ENCODE measurements around the gene PTPRT. TPM values are rescaled to one million over a fixed set of nuclear protein-coding genes. Genes with fewer than 3 reads are reported as not detected.

PTPRT gene
- total RNA-seq, 1 experiment from 2014 or later: not detected

DNA sequence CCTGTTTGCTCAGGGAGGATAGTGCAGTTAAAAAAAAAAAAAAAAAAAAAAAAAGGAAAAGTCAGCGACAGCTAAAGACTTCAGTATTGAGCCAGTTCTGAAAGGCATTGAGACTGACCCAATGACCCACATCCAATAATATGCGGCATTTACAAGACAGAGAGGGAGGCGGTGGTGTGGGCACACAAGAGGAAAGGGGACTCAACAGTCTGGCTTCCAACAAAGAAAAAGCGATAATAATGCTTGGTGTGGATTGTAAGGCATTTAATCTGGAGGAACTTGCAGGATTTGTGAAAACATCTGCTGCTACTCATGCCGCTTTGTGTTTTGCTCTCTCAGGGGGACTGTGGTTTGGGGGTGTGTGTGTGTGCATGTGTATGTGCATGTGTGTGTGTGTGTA is 787.3 kb downstream of the PTPRT start:
- DNase-seq (ENCODE audit: low read depth, low spot score): no peak
- intact Hi-C loops (cut with micrococcal nuclease; ENCODE audit: unreplicated experiment) (no loop called here), in situ Hi-C loops (cut with HindIII; ENCODE audit: low pct_unique_long_range_greater_than_20kb, low sequenced_read_pairs) (no loop called here)
- Histone ChIP-seq H3K36me3 (ENCODE audit: control insufficient read depth, insufficient read depth, low read length) (no peaks in the 10 kb centered on the region), H3K4me3 (ENCODE audit: low read depth in 2 of 2, low read length in 2 of 2) (no peak overlapping the region), H3K27me3 (ENCODE audit: control insufficient read depth, insufficient read depth, low read length) (no peaks in the 10 kb centered on the region; the same call in 1 of the 2 replicates), H3K4me1 (ENCODE audit: control insufficient read depth, insufficient read depth, low read length) (no peaks in the 10 kb centered on the region), H3K9me3 (ENCODE audit: control insufficient read depth, insufficient read depth, low read depth, low read length) (no peaks in the 10 kb centered on the region), H3K27ac (ENCODE audit: low read length) (no peak overlapping the region)
- ATAC-seq: no peak
- TF ChIP-seq POLR2AphosphoS5 (IDR thresholded peaks at IDR 0.05; ENCODE audit: low read depth, low read length): no peak
- TF ChIP-seq, protein P1, sequence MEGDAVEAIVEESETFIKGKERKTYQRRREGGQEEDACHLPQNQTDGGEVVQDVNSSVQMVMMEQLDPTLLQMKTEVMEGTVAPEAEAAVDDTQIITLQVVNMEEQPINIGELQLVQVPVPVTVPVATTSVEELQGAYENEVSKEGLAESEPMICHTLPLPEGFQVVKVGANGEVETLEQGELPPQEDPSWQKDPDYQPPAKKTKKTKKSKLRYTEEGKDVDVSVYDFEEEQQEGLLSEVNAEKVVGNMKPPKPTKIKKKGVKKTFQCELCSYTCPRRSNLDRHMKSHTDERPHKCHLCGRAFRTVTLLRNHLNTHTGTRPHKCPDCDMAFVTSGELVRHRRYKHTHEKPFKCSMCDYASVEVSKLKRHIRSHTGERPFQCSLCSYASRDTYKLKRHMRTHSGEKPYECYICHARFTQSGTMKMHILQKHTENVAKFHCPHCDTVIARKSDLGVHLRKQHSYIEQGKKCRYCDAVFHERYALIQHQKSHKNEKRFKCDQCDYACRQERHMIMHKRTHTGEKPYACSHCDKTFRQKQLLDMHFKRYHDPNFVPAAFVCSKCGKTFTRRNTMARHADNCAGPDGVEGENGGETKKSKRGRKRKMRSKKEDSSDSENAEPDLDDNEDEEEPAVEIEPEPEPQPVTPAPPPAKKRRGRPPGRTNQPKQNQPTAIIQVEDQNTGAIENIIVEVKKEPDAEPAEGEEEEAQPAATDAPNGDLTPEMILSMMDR (IDR thresholded peaks at IDR 0.05): no peak
- POLR2A ChIA-PET: no interaction called here
- CTCF ChIA-PET: no interaction called here
- BruUV-seq (replicated peaks): no TSS peak

DNA sequence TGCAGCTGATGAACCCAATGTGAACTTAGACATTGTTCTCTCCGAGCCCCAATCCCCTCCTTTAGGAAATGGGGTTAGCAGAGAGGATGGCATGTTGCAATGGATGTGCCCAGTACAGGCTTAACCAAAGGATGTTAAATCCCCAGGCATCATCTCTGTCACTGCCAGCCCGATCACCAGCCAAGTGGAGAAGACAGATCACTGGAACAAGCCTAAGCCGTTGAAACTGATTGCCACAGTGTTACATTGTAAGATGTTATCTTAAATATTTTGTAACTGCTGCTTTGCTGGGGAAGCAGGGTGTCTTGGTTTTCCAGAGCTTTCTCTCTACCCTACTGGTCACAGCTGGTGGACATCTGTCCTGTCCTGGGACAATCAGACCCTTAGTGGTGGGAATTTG is 788.1 kb downstream of the PTPRT start:
- Histone ChIP-seq H3K36me3 (ENCODE audit: control insufficient read depth, insufficient read depth, low read length) (no peaks in the 10 kb centered on the region), H3K9me3 (ENCODE audit: control insufficient read depth, insufficient read depth, low read depth, low read length) (no peaks in the 10 kb centered on the region), H3K27ac (ENCODE audit: low read length) (no peak overlapping the region), H3K4me3 (ENCODE audit: low read depth in 2 of 2, low read length in 2 of 2) (no peak overlapping the region), H3K27me3 (ENCODE audit: control insufficient read depth, insufficient read depth, low read length) (no peaks in the 10 kb centered on the region; the same call in 1 of the 2 replicates), H3K4me1 (ENCODE audit: control insufficient read depth, insufficient read depth, low read length) (no peaks in the 10 kb centered on the region)
- in situ Hi-C loops (cut with HindIII; ENCODE audit: low pct_unique_long_range_greater_than_20kb, low sequenced_read_pairs) (no loop called here), intact Hi-C loops (cut with micrococcal nuclease; ENCODE audit: unreplicated experiment) (no loop called here)
- no peak for TF ChIP-seq POLR2AphosphoS5 (IDR thresholded peaks at IDR 0.05; ENCODE audit: low read depth, low read length)
- TF ChIP-seq, protein P1 (IDR thresholded peaks at IDR 0.05): no peak
- no peak for TF ChIP-seq SIN3A (IDR thresholded peaks at IDR 0.05; ENCODE audit: borderline replicate concordance, insufficient read depth, low read depth, low read length)
- TF ChIP-seq, protein P2, sequence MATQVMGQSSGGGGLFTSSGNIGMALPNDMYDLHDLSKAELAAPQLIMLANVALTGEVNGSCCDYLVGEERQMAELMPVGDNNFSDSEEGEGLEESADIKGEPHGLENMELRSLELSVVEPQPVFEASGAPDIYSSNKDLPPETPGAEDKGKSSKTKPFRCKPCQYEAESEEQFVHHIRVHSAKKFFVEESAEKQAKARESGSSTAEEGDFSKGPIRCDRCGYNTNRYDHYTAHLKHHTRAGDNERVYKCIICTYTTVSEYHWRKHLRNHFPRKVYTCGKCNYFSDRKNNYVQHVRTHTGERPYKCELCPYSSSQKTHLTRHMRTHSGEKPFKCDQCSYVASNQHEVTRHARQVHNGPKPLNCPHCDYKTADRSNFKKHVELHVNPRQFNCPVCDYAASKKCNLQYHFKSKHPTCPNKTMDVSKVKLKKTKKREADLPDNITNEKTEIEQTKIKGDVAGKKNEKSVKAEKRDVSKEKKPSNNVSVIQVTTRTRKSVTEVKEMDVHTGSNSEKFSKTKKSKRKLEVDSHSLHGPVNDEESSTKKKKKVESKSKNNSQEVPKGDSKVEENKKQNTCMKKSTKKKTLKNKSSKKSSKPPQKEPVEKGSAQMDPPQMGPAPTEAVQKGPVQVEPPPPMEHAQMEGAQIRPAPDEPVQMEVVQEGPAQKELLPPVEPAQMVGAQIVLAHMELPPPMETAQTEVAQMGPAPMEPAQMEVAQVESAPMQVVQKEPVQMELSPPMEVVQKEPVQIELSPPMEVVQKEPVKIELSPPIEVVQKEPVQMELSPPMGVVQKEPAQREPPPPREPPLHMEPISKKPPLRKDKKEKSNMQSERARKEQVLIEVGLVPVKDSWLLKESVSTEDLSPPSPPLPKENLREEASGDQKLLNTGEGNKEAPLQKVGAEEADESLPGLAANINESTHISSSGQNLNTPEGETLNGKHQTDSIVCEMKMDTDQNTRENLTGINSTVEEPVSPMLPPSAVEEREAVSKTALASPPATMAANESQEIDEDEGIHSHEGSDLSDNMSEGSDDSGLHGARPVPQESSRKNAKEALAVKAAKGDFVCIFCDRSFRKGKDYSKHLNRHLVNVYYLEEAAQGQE (IDR thresholded peaks at IDR 0.05; ENCODE audit: insufficient read depth in 1 of 2, low read depth in 2 of 2, low read length in 1 of 2): no peak
- BruUV-seq (replicated peaks): no TSS peak
- ChIA-PET POLR2A (no interaction called here), CTCF (no interaction called here)
- ATAC-seq (no peak; the same call in 1 of the 2 replicates), DNase-seq (ENCODE audit: low read depth, low spot score) (no peak)

DNA sequence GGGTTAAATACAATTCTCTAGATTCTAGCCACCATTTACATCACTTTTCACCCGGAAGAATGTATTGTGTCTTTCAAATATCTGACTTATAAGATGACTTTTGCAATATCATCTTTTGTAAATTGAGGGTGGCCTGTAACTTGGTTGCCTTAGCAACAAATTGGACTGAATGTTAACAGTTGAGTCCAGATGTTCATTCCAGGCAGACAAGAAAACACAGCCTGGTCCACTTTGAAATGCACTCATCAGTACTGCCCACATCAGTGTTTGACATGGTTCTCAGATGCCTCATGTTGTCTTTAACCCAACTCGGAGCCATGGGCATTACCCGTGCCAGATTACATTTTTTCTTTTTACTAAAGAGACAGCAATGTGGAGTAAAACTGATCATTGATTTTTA is 789.9 kb downstream of the PTPRT start:
- in situ Hi-C loops (cut with HindIII; ENCODE audit: low pct_unique_long_range_greater_than_20kb, low sequenced_read_pairs) (no loop called here), intact Hi-C loops (cut with micrococcal nuclease; ENCODE audit: unreplicated experiment) (no loop called here)
- BruUV-seq (replicated peaks): no TSS peak
- H3K4me1 ChIP-seq (ENCODE audit: control insufficient read depth, insufficient read depth, low read length): no peaks in the 10 kb centered on the region
- POLR2A ChIA-PET: no interaction called here
- CTCF ChIA-PET: no interaction called here
- no peak for DNase-seq (ENCODE audit: low read depth, low spot score)
- TF ChIP-seq SIN3A (IDR thresholded peaks at IDR 0.05; ENCODE audit: borderline replicate concordance, insufficient read depth, low read depth, low read length): no peak
- no peak for TF ChIP-seq POLR2AphosphoS5 (IDR thresholded peaks at IDR 0.05; ENCODE audit: low read depth, low read length)
- TF ChIP-seq, protein P2 (IDR thresholded peaks at IDR 0.05; ENCODE audit: insufficient read depth in 1 of 2, low read depth in 2 of 2, low read length in 1 of 2): no peak
- TF ChIP-seq TCF7L2 (IDR thresholded peaks at IDR 0.05; ENCODE audit: low read depth, low read length): no peak
- TF ChIP-seq, protein P1 (IDR thresholded peaks at IDR 0.05): no peak
- no peaks in the 10 kb centered on the region for H3K36me3 ChIP-seq (ENCODE audit: control insufficient read depth, insufficient read depth, low read length)
- no peak overlapping the region for H3K27ac ChIP-seq (ENCODE audit: low read length)
- H3K9me3 ChIP-seq (ENCODE audit: control insufficient read depth, insufficient read depth, low read depth, low read length): no peaks in the 10 kb centered on the region
- no peak for ATAC-seq
- H3K4me3 ChIP-seq (ENCODE audit: low read depth in 2 of 2, low read length in 2 of 2): no peak overlapping the region
- no peaks in the 10 kb centered on the region; the same call in 1 of the 2 replicates for H3K27me3 ChIP-seq (ENCODE audit: control insufficient read depth, insufficient read depth, low read length)

All from Panc1 (cell line).